HG02884 (cell line): ENCODE data around the gene RMND5A.
A peak's percentile ranks its signal among the peaks of the same experiment; 100 is the strongest.
"Not testable (repeated sequence)": the region's sequence is repeated elsewhere in the genome, so short reads cannot be mapped to it uniquely, and the experiment has no call there.

Experiments used
- ATAC-seq: cut with Tn5 transposase; IDR thresholded peaks from one replicate; pipeline ENCODE4 v1.9.1; 2021; ENCODE audit warnings: mild to moderate bottlenecking, moderate library complexity; ENCODE audit not compliant: unreplicated experiment

Gene RMND5A

GRCh38 chr2:86719637-86720539 lies at the start of gene RMND5A:
RMND5A (plus strand) TSS chr2:86720291; CDS start chr2:86720668, 377 bp downstream.
- peak; percentile 81 for ATAC-seq

- no peak for ATAC-seq
Measured at GRCh38 chr2:86671337-86671981, 48.6 kb upstream of the RMND5A start.

DNA sequence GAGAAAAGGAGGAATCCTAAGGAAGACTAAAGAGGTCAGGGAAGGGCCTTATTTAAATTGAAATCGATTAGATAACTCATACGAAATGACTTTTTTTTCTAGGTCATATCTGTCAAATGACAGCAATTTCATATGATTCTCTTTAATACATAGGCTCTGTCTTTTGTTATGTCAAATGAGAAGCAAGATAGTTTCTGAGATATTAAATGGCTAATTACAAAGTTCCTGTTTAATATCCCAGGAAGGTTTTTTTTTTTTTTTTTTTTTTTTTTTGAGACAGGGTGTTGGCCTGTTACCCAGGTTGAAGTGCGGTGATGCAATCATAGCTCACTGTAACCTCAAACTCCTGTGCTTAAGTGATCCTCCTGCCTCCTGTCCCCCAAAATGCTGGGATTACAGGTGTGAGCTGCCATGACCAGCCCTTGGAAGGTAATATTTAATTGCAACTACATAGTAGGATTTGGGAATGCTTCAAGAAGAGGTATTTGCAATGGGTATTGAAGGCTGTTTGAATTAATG lies 48.0 kb upstream of the RMND5A start:
- ATAC-seq: no peak

DNA sequence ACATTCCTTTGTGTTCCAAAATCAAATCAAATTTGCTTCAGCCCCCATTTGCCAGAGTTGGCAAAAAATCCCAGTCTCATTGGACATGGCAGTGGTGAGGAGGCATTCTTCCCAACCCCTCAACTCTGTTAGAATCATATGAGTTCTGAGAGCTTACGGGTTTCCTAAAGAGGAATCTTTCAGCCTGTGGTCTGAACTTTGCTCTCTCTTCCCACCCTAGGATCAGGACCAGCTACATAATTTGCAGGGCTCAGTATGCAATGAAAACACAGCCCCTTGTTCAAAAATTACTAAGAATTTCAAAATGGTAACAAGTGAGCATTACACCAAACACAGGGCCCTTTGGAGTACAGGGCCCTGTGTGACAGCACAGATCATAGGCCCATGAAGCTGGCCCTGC lies 47.1 kb upstream of the RMND5A start:
- no peak for ATAC-seq

GRCh38 chr2:86673986-86674670 lies 46.0 kb upstream of the RMND5A start:
- ATAC-seq: no peak

- ATAC-seq: no peak
Measured at GRCh38 chr2:86675104-86675503, 45.0 kb upstream of the RMND5A start.

- no peak for ATAC-seq
Measured at GRCh38 chr2:86675511-86676015, 44.5 kb upstream of the RMND5A start.

DNA sequence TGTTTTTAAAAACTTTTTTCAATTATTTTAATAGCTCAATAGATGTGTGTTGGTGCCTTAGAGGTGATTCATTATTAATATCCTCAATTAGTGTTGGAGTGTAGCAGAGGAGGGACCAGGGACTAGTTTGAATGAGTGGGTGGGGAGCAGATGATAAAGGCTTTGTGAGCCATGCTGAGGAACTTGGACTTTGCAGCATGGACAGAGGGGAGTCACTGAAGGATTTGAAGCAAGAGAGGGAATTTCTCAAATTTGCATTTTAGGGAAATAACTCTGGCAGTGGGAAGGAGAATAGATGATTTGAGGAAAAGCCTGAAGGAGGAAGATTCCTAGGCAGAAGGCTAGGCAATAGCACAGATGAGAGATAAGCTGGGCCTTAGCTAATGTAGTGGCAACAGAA lies 42.3 kb upstream of the RMND5A start:
- no peak for ATAC-seq

DNA sequence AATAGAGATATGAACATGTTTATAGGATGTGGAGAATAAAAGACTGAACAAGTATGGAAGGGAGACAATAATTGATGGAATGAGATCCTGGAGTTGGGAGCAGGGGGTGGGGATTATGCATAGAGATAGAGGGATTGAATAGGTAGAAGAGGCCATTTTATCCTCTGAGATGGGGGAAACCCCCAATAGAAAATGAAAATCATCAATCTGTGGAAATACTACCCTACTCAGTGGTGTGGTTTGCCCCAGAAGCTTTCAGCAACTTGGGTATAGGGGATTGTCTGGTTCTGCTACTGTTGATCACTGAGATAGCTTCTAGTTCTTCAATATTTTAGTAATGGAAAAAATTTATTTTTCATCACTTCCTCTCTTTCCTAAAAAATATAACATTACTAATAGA lies 41.1 kb upstream of the RMND5A start:
- no peak for ATAC-seq

GRCh38 chr2:86685351-86685750 lies 34.7 kb upstream of the RMND5A start:
- no peak for ATAC-seq

DNA sequence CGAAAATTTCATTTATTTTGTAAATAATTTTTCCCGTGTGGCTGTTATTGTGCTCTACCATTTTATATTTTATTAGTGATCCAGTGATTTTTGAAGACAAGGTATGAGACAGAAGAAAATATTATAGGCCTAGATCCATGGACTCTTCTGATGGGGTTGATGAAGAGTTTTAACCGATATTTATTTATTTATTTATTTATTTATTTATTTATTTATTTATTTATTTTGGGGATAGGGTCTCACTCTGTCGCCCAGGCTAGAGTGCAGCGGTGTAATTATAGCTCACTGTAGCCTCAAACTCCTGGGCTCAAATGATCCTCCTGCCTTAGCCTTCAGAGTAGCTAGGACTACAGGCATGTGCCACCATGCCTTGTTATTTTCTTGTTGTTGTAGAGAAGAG lies 33.6 kb upstream of the RMND5A start:
- no peak for ATAC-seq

- no peak for ATAC-seq
Measured at GRCh38 chr2:86686905-86687304, 33.2 kb upstream of the RMND5A start.

- ATAC-seq: no peak
Measured at GRCh38 chr2:86695053-86695691, 24.9 kb upstream of the RMND5A start.

DNA sequence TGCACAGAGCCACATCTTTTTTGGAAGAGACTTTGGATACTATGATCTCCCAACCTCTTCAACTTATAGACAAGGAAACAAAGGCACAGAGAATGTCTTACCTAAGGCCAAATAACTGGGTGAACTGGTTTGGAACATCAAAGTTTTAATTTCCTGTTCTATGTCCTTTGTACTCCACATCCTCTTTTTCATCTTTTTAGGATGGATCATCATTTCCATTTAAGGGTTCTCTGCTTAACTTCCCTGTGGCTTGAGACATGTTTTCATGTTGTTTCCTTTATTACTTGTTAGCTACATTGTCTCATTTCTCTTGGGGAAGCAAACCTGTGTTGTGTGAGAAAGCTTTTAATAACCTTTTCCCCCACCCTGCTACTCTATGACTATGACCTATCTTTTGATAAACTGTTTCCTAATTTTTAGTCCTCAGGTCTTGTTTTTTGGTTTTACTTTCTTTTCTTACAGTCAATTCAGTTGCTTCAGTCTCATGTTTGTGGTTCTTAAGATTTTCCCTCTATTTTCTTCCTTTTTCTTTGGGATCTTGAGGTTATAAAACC lies 22.5 kb upstream of the RMND5A start:
- ATAC-seq: no peak

- no peak for ATAC-seq
Measured at GRCh38 chr2:86700690-86701089, 19.4 kb upstream of the RMND5A start.

DNA sequence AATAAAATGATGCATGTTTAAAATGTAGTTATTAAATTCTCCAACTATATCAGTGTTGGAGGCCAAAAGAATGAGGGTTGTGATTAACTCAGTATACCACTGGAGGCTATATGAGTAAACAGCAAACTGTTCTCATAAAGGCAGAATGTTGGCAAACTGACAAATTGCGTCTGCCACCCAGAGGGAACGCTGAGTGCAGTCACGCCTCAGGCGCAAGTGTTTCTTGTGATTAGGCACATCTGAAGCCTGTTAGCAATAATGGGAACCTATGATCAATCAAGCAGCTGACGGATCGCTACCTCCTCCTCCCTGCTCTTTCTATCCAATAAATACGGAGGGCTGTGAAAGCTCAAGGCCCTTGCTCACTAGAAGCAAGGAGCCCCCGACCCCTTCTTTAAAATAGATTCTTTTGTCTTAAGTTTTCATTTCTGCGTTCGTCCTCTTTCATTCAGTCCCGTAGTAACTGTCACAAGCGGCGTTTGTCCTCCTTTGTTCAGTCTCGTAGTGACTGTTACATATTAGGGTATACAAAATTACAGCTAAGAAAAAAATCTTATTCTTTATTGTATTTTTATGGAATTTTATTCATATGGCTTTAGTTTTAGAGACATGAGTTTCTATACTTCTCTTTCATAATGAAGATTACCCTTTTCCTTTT lies 16.3 kb upstream of the RMND5A start:
- ATAC-seq: no peak

DNA sequence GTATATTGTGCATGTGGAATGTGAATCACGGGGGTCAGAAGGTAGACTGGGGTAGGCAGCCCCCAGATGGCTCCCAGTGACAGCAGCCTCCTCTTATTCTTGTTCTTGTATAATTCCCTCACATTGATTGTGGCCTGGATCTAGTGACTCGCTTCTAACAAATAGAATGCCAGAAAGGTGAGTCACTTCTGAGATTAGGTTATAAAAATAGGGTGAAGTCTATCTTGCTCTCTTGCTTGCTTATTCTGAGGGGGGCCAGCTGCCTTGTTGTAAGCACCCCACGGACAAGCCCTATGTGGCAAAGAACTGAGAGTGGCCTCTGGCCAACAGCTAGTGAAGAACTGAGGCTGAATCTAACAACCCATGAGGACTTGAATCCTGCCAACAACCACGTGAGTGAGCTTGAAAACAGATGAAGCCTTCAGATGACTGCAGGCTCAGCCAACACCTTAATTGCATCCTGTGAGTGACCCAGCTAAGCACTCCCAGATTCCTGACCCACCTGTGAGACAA lies 15.6 kb upstream of the RMND5A start:
- no peak for ATAC-seq

GRCh38 chr2:86706220-86706619 lies 13.9 kb upstream of the RMND5A start:
- ATAC-seq: no peak

DNA sequence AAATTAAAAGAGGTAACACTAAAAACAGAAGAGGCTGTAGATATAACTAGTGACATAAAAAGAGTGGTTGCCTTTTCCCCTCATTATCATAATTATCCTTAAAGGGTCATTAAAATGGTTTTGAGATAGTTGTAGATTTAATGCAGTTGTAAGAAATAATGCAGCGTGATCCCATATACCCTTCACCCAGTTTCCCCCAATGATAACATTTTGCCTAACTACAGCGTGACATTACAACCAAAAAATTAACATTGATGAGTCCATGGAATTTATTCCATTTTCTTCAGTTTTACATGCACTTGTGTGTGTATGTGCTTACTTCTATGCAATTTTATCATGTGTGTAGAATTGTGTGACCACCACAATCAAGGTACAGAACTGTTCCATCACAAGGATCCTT lies 13.2 kb upstream of the RMND5A start:
- no peak for ATAC-seq

DNA sequence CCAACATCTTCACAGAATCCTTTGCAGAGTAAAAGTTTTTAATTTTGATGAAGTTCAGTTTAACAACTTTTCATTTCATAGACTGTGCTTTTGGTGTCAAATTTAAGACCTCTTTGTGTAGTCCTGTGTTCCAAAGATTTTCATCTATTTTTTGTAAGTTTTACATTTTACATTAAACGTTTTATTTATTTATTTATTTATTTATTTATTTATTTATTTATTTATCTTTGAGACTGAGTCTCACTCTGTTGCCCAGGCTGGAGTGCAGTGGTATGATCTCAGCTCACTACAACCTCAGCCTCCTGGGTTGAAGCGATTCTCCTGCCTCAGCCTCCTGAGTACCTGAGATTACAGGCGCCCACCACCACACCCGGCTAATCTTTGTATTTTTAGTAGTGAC lies 12.0 kb upstream of the RMND5A start:
- not testable (repeated sequence) for ATAC-seq
